GM21528 (cell line): Measurements from ENCODE around the gene NOL4L.

Experiments used
- ATAC-seq: cut with Tn5 transposase; IDR thresholded peaks from one replicate; pipeline ENCODE4 v1.9.1; 2021; ENCODE audit warnings: mild to moderate bottlenecking, moderate library complexity; ENCODE audit not compliant: unreplicated experiment, low FRiP score

The NOL4L gene

GRCh38 chr20:32528905-32529670 is 56.0 kb downstream of the NOL4L start:
- ATAC-seq = no peak

GRCh38 chr20:32528171-32528891 is 56.8 kb downstream of the NOL4L start:
- ATAC-seq = no peak

- no peak for ATAC-seq
Observed at GRCh38 chr20:32527447-32528055, 57.6 kb downstream of the NOL4L start.

DNA sequence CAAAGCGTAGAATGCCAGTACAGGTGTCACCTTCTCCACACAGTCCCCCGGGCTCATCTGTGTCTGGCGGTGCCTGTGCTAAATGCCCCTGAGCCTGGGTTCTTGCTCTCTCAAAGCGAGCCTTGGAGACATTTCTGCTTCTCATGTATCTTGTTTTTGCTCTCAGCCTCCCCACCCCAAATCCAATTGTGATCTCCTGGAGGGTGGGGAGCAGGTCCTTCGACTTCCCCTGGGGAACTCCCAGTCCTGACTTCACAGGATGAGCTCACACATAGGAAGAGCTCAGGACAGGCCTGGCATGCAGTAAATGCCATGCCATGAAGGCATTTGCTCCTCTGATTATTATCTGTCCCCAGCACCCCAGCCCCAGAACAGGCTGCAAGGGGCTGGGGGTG is 58.1 kb downstream of the NOL4L start:
- ATAC-seq = no peak

GRCh38 chr20:32526541-32526940 is 58.6 kb downstream of the NOL4L start:
- no peak for ATAC-seq

GRCh38 chr20:32526125-32526524 is 59.0 kb downstream of the NOL4L start:
- no peak for ATAC-seq

DNA sequence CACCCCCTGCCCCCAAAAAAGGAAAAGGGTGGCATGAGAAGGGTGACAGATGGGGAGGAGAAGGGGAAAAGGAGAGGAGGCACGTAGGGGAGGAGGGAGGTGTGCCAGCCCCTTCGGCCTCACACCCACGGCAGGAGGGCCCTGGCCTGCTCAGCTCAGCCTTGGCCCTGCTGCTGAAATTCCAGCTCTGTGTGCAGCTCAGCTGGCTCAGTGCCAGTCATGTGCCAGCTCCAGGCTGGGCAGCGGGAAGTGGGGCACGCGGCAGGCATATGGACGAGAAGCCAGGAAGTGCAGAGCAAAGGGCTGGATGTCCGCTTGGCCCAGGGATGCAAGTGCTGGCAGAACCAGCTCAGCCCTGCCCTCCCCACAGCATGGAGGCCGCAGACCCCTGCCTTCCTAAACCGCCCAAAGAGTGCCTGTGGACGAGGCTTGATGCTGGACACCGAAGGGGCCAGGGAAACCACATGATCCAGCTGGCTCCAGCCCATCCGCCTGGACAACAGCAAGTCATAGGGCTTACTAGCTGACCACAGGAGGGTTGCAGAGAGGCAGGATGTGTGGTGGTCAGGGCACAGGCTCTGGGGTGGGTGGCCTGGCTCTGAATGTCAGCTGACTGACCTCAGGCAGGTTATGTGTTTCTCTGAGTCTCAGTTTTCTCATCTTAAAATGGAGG is 60.2 kb downstream of the NOL4L start:
- no peak for ATAC-seq

DNA sequence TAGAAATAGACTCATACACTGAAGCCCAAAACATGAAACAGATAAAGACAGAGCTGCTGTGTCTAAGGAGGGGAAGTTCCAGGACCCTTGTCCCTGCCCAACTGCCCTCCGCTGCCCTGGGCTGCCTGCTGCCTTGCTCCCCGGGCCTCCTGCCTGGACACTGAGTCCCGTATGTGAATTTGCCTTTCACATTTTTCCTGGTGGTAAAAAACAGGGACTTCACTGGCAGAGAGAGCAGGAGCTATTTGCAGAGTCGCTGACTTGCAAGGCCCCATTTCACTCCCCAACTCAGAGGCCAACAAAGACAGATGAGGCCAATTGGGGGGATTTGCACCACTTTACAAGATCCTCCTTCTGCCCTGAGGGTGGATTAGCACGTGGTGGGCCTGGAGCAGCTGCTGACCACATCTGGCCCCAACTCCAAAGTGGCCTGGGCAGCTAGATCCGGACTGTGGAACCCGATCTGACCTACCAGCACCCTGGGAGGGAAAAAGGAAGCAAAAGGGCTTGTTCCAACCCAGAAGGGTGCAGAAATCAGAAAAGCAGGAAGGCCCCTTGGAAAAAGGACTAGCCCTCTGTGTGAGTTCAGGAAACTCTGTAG is 61.4 kb downstream of the NOL4L start:
- no peak for ATAC-seq

DNA sequence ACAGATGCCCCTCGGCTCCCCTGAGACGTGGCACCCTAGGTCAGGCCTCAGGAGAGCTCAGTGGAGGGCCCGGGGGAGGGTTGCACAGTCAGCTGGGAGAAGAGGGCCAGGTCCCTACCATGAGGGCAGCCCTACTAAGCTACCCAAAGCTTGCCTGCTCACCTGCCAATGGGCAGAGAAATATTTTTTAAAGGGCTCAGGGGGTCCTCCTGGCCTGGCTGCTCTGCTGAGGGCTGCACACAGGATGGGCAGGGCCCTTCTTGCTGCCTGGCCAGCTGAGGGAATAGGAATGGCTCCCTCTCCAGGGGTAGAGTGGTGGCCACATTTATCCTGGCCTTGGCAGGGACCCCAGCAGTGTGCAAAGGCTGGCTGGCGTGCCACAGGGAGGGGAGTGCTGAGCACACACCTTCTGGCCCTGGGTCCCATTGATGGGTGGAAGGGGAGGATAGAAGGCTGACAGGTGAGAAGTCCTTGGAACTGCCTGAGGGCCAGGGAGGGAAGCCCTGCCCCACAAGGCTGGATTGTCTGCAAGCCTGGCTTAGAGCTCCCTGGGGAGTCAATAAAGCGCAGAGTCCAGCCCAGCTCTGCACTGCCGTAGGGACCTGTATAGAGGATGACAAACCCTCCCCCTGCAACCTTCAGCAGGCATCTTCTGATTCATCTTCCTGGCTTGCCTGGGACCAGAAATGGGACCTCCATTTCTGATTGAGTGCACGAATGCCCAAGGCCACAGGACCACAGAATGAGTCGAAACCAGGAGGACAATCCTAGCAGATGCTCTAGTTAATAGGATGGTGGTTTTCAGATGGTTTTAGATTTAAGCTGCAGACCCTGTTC is 62.1 kb downstream of the NOL4L start:
- ATAC-seq = no peak

DNA sequence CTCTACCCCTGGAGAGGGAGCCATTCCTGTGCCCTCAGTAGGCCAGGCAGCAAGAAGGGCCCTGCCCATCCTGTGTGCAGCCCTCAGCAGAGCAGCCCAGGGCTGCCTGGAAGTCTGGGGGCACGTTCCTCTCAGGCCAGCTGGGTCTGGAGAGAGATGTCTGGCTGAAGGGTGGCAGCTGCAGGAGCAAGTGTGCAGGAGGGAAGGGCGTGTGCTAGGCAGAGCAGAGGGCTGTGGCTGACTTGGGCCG is 62.7 kb downstream of the NOL4L start:
- no peak for ATAC-seq

DNA sequence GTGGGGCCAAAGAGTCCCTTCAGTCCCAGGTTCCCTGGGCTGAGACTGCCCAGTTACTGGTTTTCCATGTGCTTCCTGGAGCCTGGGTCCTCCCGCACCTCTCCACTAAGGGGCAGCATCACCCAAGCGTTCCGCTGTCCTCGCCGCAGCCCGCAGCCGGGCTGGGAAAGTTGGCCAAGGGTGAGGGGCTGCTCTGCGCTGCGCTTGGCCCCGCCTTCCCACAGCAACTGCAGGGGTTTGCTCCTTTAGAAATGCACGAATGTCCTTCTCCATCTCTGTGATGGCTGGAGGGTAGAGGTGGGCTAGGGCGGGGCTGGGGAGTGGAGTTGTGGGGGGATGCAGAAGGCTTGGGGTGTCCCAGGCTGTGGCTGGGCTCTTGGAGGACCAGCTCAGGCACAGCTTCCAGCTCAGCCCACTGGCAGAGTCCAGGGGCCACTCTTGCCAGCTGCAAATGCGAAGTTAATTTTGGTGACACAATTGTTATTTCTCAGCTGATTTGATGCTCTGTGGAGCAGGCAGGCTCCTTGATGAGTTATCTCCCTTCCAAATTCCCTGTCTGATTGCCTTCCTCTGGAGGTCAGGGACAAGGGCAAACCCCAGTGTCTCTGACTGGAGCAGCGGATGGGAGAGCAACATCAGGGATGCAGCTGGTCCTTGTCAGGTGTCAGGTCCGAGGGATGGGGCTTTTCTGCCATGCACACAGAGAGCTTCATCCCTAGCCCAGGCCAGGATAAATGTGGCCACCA is 63.2 kb downstream of the NOL4L start:
- no peak for ATAC-seq

DNA sequence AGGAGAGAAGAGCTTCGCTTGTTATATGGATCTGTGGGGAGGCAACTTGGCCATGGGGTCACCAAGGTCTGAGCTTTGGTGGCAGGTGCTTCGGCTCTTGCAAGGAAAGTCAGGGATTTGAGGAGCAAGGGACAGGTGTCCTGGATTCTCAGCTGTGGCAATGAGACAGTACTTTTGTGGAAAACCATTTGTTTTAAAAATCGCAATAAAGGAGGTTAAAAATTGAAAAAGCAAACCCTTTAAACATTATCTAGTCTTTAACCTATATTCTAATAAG is 64.3 kb downstream of the NOL4L start:
- ATAC-seq = no peak

- no peak for ATAC-seq
Observed at GRCh38 chr20:32519381-32519730, 65.8 kb downstream of the NOL4L start.

GRCh38 chr20:32518593-32519380 is 66.3 kb downstream of the NOL4L start:
- ATAC-seq = no peak

DNA sequence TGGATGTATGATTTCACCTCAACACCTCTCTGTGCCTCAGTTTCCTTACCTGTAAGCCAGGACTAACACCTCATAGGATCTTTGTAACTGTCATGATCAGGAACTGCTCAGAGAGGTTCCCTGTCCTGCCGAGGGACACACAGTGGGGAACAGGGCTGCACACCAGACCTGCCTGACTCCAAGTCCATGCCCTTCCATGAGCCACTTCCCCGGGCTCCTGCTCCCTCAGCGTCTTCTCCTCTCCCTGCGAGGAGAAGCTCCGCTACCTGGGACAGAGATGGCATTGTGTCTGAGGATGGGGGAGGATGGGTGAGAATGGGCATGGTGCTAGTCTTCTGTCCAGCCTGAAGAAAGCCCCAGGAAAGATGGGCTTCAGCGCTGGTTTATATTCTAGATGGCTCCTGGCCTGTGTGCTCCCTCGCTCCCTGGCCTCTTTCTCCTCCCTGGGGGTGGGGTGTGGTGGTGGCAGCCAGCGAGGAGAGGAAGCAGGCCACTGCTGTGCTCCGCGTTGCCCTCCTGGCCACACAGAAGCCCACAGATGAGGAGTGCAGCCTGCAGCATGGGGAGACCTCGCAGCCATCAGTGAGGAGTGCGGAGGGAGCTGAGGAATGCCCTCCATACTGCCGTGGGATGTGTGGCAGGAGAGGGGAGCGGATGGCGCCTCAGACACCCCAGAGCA is 67.1 kb downstream of the NOL4L start:
- no peak for ATAC-seq

- ATAC-seq = no peak
Observed at GRCh38 chr20:32517518-32517873, 67.6 kb downstream of the NOL4L start.

GRCh38 chr20:32516583-32517517 is 68.3 kb downstream of the NOL4L start:
- no peak for ATAC-seq
